ENCODE data around the gene CIZ1. TPM values are rescaled to one million over a fixed set of nuclear protein-coding genes. Genes with fewer than 3 reads are reported as not detected.

CIZ1 gene
- total and polyA plus RNA-seq, 9 of the 15 experiments (the other 6 are each of a cell fraction or from before 2014, with no cell fraction given) = 6.6 to 329 (median 87.8) TPM

DNA sequence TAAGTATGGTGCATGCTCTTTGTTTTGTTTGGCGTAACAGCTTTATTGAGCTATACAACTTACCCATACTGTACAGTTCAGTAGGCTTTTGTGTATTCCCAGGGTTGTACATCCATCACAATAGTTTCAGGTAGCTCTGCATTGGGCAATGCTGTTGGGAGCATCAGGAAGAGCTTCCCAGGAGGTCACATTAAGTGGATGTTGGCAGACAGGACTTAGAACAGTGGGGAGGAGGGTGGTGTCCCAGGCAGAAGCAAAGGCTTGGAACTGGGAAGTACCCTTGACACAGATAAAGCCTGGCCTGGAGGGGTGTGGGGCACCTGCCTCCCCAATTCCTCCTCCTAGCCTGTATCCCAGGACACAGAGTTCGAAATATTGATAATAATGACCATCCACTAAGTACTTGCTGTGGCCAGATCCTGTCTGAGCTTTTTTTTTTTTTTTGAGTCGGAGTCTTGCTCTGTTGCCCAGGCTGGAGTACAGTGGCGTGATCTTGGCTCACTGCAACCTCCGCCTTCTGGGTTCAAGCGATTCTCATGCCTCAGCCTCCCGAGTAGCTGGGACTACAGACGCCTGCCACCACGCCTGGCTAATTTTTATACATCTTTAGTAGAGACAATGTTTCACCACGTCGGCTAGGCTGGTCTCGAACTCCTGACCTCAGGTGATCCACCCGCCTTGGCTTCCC, 30.0 kb downstream of the CIZ1 start (continued):
- TF ChIP-seq, protein P1, sequence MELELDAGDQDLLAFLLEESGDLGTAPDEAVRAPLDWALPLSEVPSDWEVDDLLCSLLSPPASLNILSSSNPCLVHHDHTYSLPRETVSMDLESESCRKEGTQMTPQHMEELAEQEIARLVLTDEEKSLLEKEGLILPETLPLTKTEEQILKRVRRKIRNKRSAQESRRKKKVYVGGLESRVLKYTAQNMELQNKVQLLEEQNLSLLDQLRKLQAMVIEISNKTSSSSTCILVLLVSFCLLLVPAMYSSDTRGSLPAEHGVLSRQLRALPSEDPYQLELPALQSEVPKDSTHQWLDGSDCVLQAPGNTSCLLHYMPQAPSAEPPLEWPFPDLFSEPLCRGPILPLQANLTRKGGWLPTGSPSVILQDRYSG (tag; conservative IDR thresholded peaks at IDR 0.05; ENCODE audit: low read depth) = no peak
- TF ChIP-seq, protein P2, sequence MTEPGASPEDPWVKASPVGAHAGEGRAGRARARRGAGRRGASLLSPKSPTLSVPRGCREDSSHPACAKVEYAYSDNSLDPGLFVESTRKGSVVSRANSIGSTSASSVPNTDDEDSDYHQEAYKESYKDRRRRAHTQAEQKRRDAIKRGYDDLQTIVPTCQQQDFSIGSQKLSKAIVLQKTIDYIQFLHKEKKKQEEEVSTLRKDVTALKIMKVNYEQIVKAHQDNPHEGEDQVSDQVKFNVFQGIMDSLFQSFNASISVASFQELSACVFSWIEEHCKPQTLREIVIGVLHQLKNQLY (CRISPR knock-in tag; conservative IDR thresholded peaks at IDR 0.05) = 0 out of 4 replicates have a peak, but pooled peaks of 1 of the 2 experiments have one; percentile 4
- TF ChIP-seq ZNF764 (CRISPR knock-in tag; IDR thresholded peaks at IDR 0.05; ENCODE audit: low read depth) (0 out of 2 replicates have a peak, but pooled peaks have one; percentile 28), ADNP (tag; IDR thresholded peaks at IDR 0.05) (no peak), BCOR (IDR thresholded peaks at IDR 0.05) (peak; percentile 47; the same call in 1 of the 2 replicates), POLR2A (conservative IDR thresholded peaks at IDR 0.05) (peak; percentile 19; the same call in 1 of the 2 replicates)
- TF ChIP-seq, protein P3, sequence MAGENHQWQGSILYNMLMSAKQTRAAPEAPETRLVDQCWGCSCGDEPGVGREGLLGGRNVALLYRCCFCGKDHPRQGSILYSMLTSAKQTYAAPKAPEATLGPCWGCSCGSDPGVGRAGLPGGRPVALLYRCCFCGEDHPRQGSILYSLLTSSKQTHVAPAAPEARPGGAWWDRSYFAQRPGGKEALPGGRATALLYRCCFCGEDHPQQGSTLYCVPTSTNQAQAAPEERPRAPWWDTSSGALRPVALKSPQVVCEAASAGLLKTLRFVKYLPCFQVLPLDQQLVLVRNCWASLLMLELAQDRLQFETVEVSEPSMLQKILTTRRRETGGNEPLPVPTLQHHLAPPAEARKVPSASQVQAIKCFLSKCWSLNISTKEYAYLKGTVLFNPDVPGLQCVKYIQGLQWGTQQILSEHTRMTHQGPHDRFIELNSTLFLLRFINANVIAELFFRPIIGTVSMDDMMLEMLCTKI (IDR thresholded peaks at IDR 0.05; ENCODE audit: partially characterized antibody) = no peak
- TF ChIP-seq, protein P4, sequence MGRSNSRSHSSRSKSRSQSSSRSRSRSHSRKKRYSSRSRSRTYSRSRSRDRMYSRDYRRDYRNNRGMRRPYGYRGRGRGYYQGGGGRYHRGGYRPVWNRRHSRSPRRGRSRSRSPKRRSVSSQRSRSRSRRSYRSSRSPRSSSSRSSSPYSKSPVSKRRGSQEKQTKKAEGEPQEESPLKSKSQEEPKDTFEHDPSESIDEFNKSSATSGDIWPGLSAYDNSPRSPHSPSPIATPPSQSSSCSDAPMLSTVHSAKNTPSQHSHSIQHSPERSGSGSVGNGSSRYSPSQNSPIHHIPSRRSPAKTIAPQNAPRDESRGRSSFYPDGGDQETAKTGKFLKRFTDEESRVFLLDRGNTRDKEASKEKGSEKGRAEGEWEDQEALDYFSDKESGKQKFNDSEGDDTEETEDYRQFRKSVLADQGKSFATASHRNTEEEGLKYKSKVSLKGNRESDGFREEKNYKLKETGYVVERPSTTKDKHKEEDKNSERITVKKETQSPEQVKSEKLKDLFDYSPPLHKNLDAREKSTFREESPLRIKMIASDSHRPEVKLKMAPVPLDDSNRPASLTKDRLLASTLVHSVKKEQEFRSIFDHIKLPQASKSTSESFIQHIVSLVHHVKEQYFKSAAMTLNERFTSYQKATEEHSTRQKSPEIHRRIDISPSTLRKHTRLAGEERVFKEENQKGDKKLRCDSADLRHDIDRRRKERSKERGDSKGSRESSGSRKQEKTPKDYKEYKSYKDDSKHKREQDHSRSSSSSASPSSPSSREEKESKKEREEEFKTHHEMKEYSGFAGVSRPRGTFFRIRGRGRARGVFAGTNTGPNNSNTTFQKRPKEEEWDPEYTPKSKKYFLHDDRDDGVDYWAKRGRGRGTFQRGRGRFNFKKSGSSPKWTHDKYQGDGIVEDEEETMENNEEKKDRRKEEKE (IDR thresholded peaks at IDR 0.05; ENCODE audit: borderline replicate concordance in 1 of 2, control insufficient read depth in 1 of 2, low read depth in 2 of 2, low read length in 1 of 2) = no peak
- TF ChIP-seq, protein P5, sequence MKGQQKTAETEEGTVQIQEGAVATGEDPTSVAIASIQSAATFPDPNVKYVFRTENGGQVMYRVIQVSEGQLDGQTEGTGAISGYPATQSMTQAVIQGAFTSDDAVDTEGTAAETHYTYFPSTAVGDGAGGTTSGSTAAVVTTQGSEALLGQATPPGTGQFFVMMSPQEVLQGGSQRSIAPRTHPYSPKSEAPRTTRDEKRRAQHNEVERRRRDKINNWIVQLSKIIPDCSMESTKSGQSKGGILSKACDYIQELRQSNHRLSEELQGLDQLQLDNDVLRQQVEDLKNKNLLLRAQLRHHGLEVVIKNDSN (CRISPR knock-in tag; IDR thresholded peaks at IDR 0.05) = no peak

All from K562 (cell line).